ENCODE measurements around the gene OGG1.

Gene OGG1

DNA sequence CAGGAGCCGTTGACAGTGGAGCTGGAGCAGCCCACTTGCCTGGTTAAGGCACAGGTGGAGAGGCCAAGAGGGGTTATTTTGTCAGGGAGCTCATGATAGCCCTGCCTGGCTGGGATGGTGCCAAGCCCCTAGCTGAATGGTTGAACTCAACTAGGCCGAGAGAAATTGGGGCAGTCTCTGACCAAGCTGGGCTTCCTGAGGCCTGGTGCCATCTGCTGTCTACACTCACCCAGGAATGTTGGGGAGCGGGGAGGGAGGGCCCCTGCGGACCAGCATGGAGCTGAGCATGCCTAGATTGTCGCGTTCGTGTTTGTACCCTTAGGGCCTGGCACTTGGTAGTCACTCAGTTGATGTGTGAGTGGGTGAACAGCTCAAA, 17.0 kb upstream of the OGG1 start:
- no peak for DNase-seq (ENCODE audit: low read depth)
- TF ChIP-seq, protein P1, sequence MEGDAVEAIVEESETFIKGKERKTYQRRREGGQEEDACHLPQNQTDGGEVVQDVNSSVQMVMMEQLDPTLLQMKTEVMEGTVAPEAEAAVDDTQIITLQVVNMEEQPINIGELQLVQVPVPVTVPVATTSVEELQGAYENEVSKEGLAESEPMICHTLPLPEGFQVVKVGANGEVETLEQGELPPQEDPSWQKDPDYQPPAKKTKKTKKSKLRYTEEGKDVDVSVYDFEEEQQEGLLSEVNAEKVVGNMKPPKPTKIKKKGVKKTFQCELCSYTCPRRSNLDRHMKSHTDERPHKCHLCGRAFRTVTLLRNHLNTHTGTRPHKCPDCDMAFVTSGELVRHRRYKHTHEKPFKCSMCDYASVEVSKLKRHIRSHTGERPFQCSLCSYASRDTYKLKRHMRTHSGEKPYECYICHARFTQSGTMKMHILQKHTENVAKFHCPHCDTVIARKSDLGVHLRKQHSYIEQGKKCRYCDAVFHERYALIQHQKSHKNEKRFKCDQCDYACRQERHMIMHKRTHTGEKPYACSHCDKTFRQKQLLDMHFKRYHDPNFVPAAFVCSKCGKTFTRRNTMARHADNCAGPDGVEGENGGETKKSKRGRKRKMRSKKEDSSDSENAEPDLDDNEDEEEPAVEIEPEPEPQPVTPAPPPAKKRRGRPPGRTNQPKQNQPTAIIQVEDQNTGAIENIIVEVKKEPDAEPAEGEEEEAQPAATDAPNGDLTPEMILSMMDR (IDR thresholded peaks at IDR 0.05; ENCODE audit: low read length, missing control alignments): no peak
- peak overlapping the region; percentile 85 for H3K4me3 ChIP-seq (replicated peaks; ENCODE audit: low read depth, low read length)

DNA sequence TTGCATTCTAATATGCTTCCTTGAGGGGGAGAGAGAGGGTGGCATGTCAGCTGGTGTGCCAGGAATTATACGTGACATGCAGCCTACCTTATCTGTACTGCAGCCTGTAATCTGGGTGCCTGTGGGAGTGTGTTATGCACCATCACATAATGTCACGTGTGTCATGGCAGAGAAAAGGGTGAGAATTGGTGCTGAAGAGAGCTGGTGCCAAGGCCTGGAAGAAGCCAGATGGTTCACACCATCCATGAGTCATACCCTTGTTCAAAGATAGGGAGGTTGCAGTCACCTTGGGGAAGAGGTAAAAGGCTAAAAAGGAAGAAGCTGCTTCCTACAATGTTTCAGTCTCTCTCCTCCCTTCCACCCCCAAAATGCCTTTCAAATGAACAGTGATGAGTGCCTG, 12.9 kb upstream of the OGG1 start:
- H3K4me3 ChIP-seq (replicated peaks; ENCODE audit: low read depth, low read length): no peak overlapping the region
- DNase-seq (ENCODE audit: low read depth): no peak
- TF ChIP-seq, protein P1 (IDR thresholded peaks at IDR 0.05; ENCODE audit: low read length, missing control alignments): no peak

DNA sequence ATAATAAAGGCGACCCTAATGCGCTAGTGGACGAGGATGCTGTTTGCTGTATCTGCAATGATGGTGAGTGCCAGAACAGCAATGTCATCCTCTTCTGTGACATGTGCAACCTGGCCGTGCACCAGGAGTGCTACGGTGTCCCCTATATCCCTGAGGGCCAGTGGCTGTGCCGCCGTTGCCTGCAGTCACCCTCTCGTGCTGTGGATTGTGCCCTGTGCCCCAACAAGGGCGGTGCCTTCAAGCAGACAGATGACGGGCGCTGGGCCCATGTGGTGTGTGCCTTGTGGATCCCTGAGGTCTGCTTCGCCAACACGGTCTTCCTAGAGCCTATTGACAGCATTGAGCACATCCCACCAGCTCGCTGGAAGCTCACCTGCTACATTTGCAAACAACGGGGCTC, 10.6 kb upstream of the OGG1 start:
- no peak for DNase-seq (ENCODE audit: low read depth)
- no peak overlapping the region for H3K4me3 ChIP-seq (replicated peaks; ENCODE audit: low read depth, low read length)
- TF ChIP-seq, protein P1 (IDR thresholded peaks at IDR 0.05; ENCODE audit: low read length, missing control alignments): no peak

DNA sequence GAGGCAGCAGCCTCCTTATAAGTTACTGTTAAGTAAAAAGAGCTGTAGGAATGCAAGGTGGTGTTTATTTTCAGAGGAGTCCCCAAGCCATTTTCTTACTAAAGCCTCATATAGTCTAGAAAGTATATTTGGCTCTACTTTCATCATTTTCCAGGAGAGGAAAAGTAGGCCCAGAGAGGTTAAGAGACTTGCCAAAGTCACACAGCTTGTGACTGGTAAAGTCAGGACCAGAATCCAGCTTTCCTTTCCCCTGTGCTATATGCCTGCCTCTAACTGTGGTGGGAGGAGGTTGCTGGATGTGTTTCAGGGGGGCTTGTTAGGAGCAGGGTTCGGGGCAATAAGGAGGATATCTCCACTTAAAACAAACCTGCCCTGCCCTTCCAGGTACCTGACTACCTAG, 7.2 kb upstream of the OGG1 start:
- H3K4me3 ChIP-seq (replicated peaks; ENCODE audit: low read depth, low read length): no peak overlapping the region
- no peak for DNase-seq (ENCODE audit: low read depth)
- TF ChIP-seq, protein P1 (IDR thresholded peaks at IDR 0.05; ENCODE audit: low read length, missing control alignments): no peak

DNA sequence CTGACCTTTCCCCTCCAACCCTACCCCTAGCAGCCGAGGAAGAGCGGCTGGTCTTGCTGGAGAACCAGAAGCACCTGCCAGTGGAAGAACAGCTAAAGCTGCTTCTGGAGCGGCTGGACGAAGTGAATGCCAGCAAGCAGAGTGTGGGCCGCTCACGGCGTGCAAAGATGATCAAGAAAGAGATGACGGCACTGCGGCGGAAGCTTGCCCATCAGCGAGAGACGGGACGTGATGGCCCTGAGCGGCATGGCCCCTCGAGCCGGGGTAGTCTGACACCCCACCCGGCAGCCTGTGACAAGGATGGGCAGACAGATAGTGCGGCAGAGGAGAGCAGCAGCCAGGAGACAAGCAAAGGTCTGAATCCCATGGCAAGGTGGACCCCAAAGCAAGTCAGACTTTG, 6.2 kb upstream of the OGG1 start:
- TF ChIP-seq, protein P1 (IDR thresholded peaks at IDR 0.05; ENCODE audit: low read length, missing control alignments): no peak
- DNase-seq (ENCODE audit: low read depth): no peak
- H3K4me3 ChIP-seq (replicated peaks; ENCODE audit: low read depth, low read length): no peak overlapping the region

GRCh38 chr3:9744162-9744561, 5.6 kb upstream of the OGG1 start:
- TF ChIP-seq, protein P1 (IDR thresholded peaks at IDR 0.05; ENCODE audit: low read length, missing control alignments): no peak
- H3K4me3 ChIP-seq (replicated peaks; ENCODE audit: low read depth, low read length): no peak overlapping the region

DNA sequence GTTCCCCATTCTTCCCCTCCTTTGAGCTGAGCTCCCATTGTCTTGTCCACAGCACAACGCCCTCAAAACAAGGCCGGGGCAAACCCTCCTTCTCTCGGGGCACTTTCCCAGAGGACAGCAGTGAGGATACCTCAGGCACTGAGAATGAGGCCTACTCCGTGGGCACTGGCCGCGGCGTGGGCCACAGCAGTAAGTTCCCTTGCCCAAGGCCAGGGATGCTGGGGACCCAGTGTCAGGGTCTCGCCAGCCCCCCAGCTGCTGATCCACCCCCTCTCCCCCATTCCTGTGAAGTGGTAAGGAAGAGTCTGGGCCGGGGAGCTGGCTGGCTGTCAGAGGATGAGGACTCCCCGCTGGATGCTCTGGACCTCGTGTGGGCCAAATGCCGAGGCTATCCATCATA, 4.2 kb upstream of the OGG1 start:
- no peak for DNase-seq (ENCODE audit: low read depth)
- no peak overlapping the region for H3K4me3 ChIP-seq (replicated peaks; ENCODE audit: low read depth, low read length)
- TF ChIP-seq, protein P1 (IDR thresholded peaks at IDR 0.05; ENCODE audit: low read length, missing control alignments): no peak

More at GRCh38 chr3:9744162-9744561, 5.6 kb upstream of the OGG1 start:
- no peak for DNase-seq (ENCODE audit: low read depth)

Data from fibroblast of pulmonary artery (primary cell).